CD14-positive monocyte (primary cell): ENCODE results near the gene LRFN3. TPM values are rescaled to one million over a fixed set of nuclear protein-coding genes. Genes with fewer than 3 reads are reported as not detected.

Experiments used
- DNase-seq, 3 donors: peaks; one replicate each; pipeline ENCODE4 v3.0.0-alpha.2; 2011 to 2022
- H2AFZ ChIP-seq: 2 replicates; pipeline ENCODE4 v1.6.0; 2012; ENCODE audit warnings: mild to moderate bottlenecking, low read depth, low read length, inconsistent platforms; ENCODE audit not compliant: insufficient read depth, poor library complexity, severe bottlenecking
- H3K27ac ChIP-seq, 2 donors: 1 replicate in 1 of 2; 2 replicates in 1 of 2; pipeline ENCODE4 v1.5.1; 2012 to 2013; ENCODE audit warnings: low read length in 2 of 2, control low read depth in 1 of 2, inconsistent platforms in 1 of 2, low read depth in 1 of 2, mild to moderate bottlenecking in 1 of 2
- H3K27me3 ChIP-seq, 2 donors: one replicate each; pipeline versions ENCODE4 v1.6.0 to v1.6.1; 2011 to 2013; ENCODE audit warnings: low read length in 2 of 2; ENCODE audit not compliant: control insufficient read depth in 2 of 2, insufficient read depth in 2 of 2
- H3K36me3 ChIP-seq, 2 donors: replicated peaks in 1 of 2; 1 replicate in 1 of 2; 2 replicates in 1 of 2; pipeline versions ENCODE4 v1.5.1 to v1.6.1; 2012 to 2013; ENCODE audit warnings: low read length in 2 of 2, control low read depth in 1 of 2, inconsistent platforms in 1 of 2, mild to moderate bottlenecking in 1 of 2; ENCODE audit not compliant: insufficient read depth in 2 of 2, control insufficient read depth in 1 of 2
- H3K4me1 ChIP-seq, 2 donors: 1 replicate in 1 of 2; 2 replicates in 1 of 2; pipeline versions ENCODE4 v1.5.1 to v1.6.1; 2012 to 2013; ENCODE audit warnings: low read length in 2 of 2, control low read depth in 1 of 2, inconsistent platforms in 1 of 2, mild to moderate bottlenecking in 1 of 2, moderate library complexity in 1 of 2; ENCODE audit not compliant: insufficient read depth in 2 of 2, control insufficient read depth in 1 of 2
- H3K4me2 ChIP-seq: replicated peaks from 2 replicates; pipeline ENCODE3; 2012; ENCODE audit warnings: low read length, moderate library complexity, mild to moderate bottlenecking; ENCODE audit not compliant: poor library complexity, severe bottlenecking; ENCODE audit errors: extremely low read depth
- H3K4me3 ChIP-seq, 3 experiments: fragments of 200-600 bp in 1 of 3; sonication (generic) in 1 of 3; replicated peaks in 1 of 3; 1 replicate in 2 of 3; 2 replicates in 1 of 3; pipeline ENCODE4 v1.5.1; 2011 to 2013; ENCODE audit warnings: low read length in 3 of 3, mild to moderate bottlenecking in 3 of 3, control low read depth in 2 of 3, low read depth in 2 of 3, inconsistent platforms in 1 of 3, moderate library complexity in 1 of 3
- H3K79me2 ChIP-seq: 2 replicates; pipeline ENCODE4 v1.6.0; 2012; ENCODE audit warnings: mild to moderate bottlenecking, control low read depth, inconsistent platforms, low read length, moderate library complexity; ENCODE audit not compliant: insufficient read depth
- H3K9ac ChIP-seq: 2 replicates; pipeline ENCODE4 v1.6.0; 2017; ENCODE audit warnings: low read length, mild to moderate bottlenecking; ENCODE audit not compliant: insufficient read depth, poor library complexity, severe bottlenecking
- H3K9me3 ChIP-seq, 2 donors: replicated peaks in 1 of 2; 1 replicate in 1 of 2; 2 replicates in 1 of 2; pipeline versions ENCODE4 v1.5.1 to v1.6.1; 2012 to 2013; ENCODE audit warnings: low read length in 2 of 2, control low read depth in 1 of 2; ENCODE audit not compliant: control insufficient read depth in 1 of 2, insufficient read depth in 1 of 2
- H4K20me1 ChIP-seq: 2 replicates; pipeline ENCODE4 v1.6.0; 2012; ENCODE audit warnings: mild to moderate bottlenecking, low read length, control low read depth, moderate library complexity; ENCODE audit not compliant: insufficient read depth
- H3K27ac Mint-ChIP-seq, 7 donors: one replicate each; pipeline ENCODE4 v1.8.0; 2020; ENCODE audit warnings: mild to moderate bottlenecking in 7 of 7, mixed read lengths in 7 of 7, moderate library complexity in 6 of 7, inconsistent platforms in 2 of 7
- H3K27me3 Mint-ChIP-seq, 3 donors: one replicate each; pipeline ENCODE4 v1.8.0; 2021 to 2022; ENCODE audit warnings: low read depth in 3 of 3, mild to moderate bottlenecking in 3 of 3, mixed read lengths in 3 of 3, moderate library complexity in 3 of 3, inconsistent platforms in 1 of 3
- H3K36me3 Mint-ChIP-seq, 2 donors: one replicate each; pipeline ENCODE4 v1.8.0; 2020; ENCODE audit warnings: mixed read lengths in 2 of 2, inconsistent platforms in 1 of 2, mild to moderate bottlenecking in 1 of 2
- H3K4me1 Mint-ChIP-seq: one replicate; pipeline ENCODE4 v1.8.0; 2020; ENCODE audit warnings: mild to moderate bottlenecking, mixed read lengths
- H3K4me3 Mint-ChIP-seq, 2 donors: one replicate each; pipeline ENCODE4 v1.8.0; 2020; ENCODE audit warnings: mild to moderate bottlenecking in 2 of 2, mixed read lengths in 2 of 2, moderate library complexity in 1 of 2
- H3K9me3 Mint-ChIP-seq, 7 donors: one replicate each; pipeline ENCODE4 v1.8.0; 2020 to 2022; ENCODE audit warnings: mixed read lengths in 7 of 7, mild to moderate bottlenecking in 6 of 7, moderate library complexity in 6 of 7, inconsistent platforms in 2 of 7
- WGBS: methylation state at CpG from one replicate; pipeline ENCODE4 v1.1.5; 2013; ENCODE audit warnings: missing lambda C conversion rate; ENCODE audit not compliant: insufficient coverage; 5-methylcytosine and 5-hydroxymethylcytosine counted together
- intact Hi-C, 2 donors: fragments of 100-400 bp; cut with micrococcal nuclease; formaldehyde crosslinking; loops; one replicate each; pipeline versions ENCODE4 v1.15.0 to v1.15.1; 2023
- polyA plus RNA-seq, 3 donors: library from polyadenylated mRNA; depleted of rRNA in 1 of 3; unstranded in 2 of 3; stranded (reverse) in 1 of 3; fragments of 300-500 nt in 2 of 3; fragments of >200 nt in 1 of 3; fragmentation: Illumina TruSeq in 2 of 3; gene quantifications; 1 replicate in 2 of 3; 2 replicates in 1 of 3; pipeline ENCODE4 v1.2.3, GENCODE V29; 2012 to 2021
- TF ChIP-seq, protein P1 (sequence below): fragments of 200-600 bp; IDR thresholded peaks from one replicate; pipeline ENCODE4 v1.8.0; 2022; ENCODE audit warnings: antibody characterized with exemption, mild to moderate bottlenecking

LRFN3 gene
- polyA plus RNA-seq, 3 donors, result 0.04 TPM; not detected in 2

DNA sequence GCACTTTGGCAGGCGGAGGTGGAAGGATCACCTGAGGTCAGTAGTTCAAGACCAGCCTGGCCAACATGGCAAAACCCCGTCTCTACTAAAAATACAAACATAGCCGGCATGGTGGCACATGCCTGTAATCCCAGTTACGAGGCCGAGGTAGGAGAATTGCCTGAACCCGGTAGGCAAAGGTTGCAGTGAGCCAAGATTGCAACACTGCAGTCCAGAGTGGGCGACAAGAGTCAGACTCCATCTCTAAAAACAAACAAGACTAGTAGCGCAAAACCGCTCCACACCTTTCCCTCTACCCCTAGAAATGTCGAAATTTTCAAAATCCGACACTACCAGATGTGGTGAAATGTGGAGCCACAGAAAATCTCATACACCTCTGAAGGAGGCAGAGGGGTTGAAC, 16.9 kb upstream of the LRFN3 start:
- Histone ChIP-seq H3K4me1 (peaks cover 16 to 22% of the 10 kb centered on the region in 2 donors), H4K20me1 (no peaks in the 10 kb centered on the region), H3K27ac (no peak overlapping the region), H2AFZ (no peak overlapping the region), H3K4me3 (no peak overlapping the region), H3K27me3 (no peaks in the 10 kb centered on the region), H3K36me3 (no peaks in the 10 kb centered on the region), H3K9ac (no peak overlapping the region), H3K9me3 (no peaks in the 10 kb centered on the region), H3K4me2 (no peak overlapping the region), H3K79me2 (no peaks in the 10 kb centered on the region)
- H3K9me3 Mint-ChIP-seq, result peaks cover 0 to 2% (median 0%) of the 10 kb centered on the region in 7 donors
- intact Hi-C loops, result no loop called here
- H3K4me3 Mint-ChIP-seq, result no peak overlapping the region
- H3K27me3 Mint-ChIP-seq, result peaks cover 0 to 7% (median 0%) of the 10 kb centered on the region in 3 donors
- H3K4me1 Mint-ChIP-seq, result peaks cover 23% of the 10 kb centered on the region
- no peak for DNase-seq
- TF ChIP-seq, protein P1, sequence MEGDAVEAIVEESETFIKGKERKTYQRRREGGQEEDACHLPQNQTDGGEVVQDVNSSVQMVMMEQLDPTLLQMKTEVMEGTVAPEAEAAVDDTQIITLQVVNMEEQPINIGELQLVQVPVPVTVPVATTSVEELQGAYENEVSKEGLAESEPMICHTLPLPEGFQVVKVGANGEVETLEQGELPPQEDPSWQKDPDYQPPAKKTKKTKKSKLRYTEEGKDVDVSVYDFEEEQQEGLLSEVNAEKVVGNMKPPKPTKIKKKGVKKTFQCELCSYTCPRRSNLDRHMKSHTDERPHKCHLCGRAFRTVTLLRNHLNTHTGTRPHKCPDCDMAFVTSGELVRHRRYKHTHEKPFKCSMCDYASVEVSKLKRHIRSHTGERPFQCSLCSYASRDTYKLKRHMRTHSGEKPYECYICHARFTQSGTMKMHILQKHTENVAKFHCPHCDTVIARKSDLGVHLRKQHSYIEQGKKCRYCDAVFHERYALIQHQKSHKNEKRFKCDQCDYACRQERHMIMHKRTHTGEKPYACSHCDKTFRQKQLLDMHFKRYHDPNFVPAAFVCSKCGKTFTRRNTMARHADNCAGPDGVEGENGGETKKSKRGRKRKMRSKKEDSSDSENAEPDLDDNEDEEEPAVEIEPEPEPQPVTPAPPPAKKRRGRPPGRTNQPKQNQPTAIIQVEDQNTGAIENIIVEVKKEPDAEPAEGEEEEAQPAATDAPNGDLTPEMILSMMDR, result no peak
- WGBS, result 98% methylated on average over 7 of the region's 11 CpGs
- no peak overlapping the region for H3K27ac Mint-ChIP-seq
- no peaks in the 10 kb centered on the region for H3K36me3 Mint-ChIP-seq

- H3K79me2 ChIP-seq, result no peaks in the 10 kb centered on the region
- H3K27me3 ChIP-seq, result no peaks in the 10 kb centered on the region
- no peak overlapping the region for H3K4me3 ChIP-seq
- H3K27ac ChIP-seq, result no peak overlapping the region
- peaks cover under 1 to 5% of the 10 kb centered on the region in 2 donors for H3K4me1 ChIP-seq
- Mint-ChIP-seq H3K4me1 (peaks cover 10% of the 10 kb centered on the region), H3K27ac (no peak overlapping the region), H3K9me3 (peaks cover 7 to 13% (median 9%) of the 10 kb centered on the region in 7 donors), H3K27me3 (peaks cover 0 to 3% (median 0%) of the 10 kb centered on the region in 3 donors), H3K4me3 (no peak overlapping the region), H3K36me3 (peaks cover 6 to 10% of the 10 kb centered on the region in 2 donors)
- H2AFZ ChIP-seq, result no peak overlapping the region
- no peak overlapping the region for H3K4me2 ChIP-seq
- H3K36me3 ChIP-seq, result no peaks in the 10 kb centered on the region
- intact Hi-C loops, result no loop called here
- H3K9ac ChIP-seq, result no peak overlapping the region
- no peak for DNase-seq
- no peaks in the 10 kb centered on the region for H4K20me1 ChIP-seq
- TF ChIP-seq, protein P1, result no peak
- WGBS, result no CpG with 5 or more reads among the region's 6 CpGs
- peaks cover 6 to 9% of the 10 kb centered on the region in 2 donors for H3K9me3 ChIP-seq
These were observed 15.2 kb upstream of the LRFN3 start for GRCh38 chr19:35921012-35921411.
